MM.1S (cell line): Measurements from ENCODE around the gene LRIT2.

ENCODE experiments used
- EZH2 ChIP-seq: fragments of 300-600 bp; sonication (generic); optimal IDR thresholded peaks from 2 replicates; pipeline ENCODE3; 2017; ENCODE audit warnings: low read depth, mild to moderate bottlenecking, antibody characterized with exemption, low read length, mixed read lengths
- EZH2phosphoT487 ChIP-seq: fragments of 300-600 bp; sonication (generic); IDR thresholded peaks from 2 replicates; pipeline ENCODE4 v1.6.1; 2018; ENCODE audit warnings: antibody characterized with exemption, low read length
- TF ChIP-seq, protein P1 (sequence below): fragments of 300-600 bp; sonication (generic); IDR thresholded peaks from 2 replicates; pipeline ENCODE4 v1.5.1; 2016; ENCODE audit warnings: antibody characterized with exemption, low read length, mixed read lengths

DNA sequence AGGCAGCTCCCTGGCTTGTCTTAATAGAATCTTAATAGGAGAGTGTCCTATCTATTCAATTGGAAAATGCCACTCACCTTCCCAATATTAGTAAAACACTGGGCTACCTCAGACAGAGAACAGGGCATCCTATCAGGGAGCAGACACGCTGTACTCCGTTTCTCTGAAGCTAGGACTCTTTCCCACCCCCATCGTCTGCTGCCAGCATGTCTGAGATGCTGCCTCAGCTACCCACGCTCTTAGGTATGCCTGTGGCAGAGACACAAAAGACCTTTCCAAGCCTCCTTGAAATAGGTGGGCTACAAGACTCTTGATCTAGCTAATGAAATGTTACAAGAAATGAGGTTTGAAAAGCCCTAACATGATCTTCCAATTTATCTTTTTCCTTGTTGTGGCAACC, 2.5 kb upstream of the LRIT2 start:
- TF ChIP-seq EZH2phosphoT487 (no peak), EZH2 (no peak)
- TF ChIP-seq, protein P1, sequence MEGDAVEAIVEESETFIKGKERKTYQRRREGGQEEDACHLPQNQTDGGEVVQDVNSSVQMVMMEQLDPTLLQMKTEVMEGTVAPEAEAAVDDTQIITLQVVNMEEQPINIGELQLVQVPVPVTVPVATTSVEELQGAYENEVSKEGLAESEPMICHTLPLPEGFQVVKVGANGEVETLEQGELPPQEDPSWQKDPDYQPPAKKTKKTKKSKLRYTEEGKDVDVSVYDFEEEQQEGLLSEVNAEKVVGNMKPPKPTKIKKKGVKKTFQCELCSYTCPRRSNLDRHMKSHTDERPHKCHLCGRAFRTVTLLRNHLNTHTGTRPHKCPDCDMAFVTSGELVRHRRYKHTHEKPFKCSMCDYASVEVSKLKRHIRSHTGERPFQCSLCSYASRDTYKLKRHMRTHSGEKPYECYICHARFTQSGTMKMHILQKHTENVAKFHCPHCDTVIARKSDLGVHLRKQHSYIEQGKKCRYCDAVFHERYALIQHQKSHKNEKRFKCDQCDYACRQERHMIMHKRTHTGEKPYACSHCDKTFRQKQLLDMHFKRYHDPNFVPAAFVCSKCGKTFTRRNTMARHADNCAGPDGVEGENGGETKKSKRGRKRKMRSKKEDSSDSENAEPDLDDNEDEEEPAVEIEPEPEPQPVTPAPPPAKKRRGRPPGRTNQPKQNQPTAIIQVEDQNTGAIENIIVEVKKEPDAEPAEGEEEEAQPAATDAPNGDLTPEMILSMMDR = no peak
